Trophoblast cell (in vitro differentiated cells and primary cell): ENCODE results near the gene PAFAH2.

Experiments
- DNase-seq, 2 donors: peaks; one replicate each; pipeline ENCODE4 v3.0.0-alpha.2; 2016
- H2AFZ ChIP-seq: 2 replicates; pipeline ENCODE4 v1.6.1; 2013; ENCODE audit warnings: low read length, moderate library complexity, mild to moderate bottlenecking; ENCODE audit not compliant: insufficient read depth, poor library complexity
- H2AK5ac ChIP-seq: 2 replicates; pipeline ENCODE4 v1.6.1; 2013; ENCODE audit warnings: mild to moderate bottlenecking, low read length
- H2BK120ac ChIP-seq: 2 replicates; pipeline ENCODE4 v1.6.1; 2013; ENCODE audit warnings: low read length, mild to moderate bottlenecking, moderate library complexity; ENCODE audit not compliant: insufficient read depth, poor library complexity
- H2BK12ac ChIP-seq: 2 replicates; pipeline ENCODE4 v1.6.1; 2013; ENCODE audit warnings: mild to moderate bottlenecking, low read length, moderate library complexity
- H2BK5ac ChIP-seq: 2 replicates; pipeline ENCODE4 v1.6.1; 2013; ENCODE audit warnings: low read length, low read depth, moderate library complexity, mild to moderate bottlenecking; ENCODE audit not compliant: poor library complexity
- H3K14ac ChIP-seq: 2 replicates; pipeline ENCODE4 v1.6.1; 2013; ENCODE audit warnings: mild to moderate bottlenecking, low read length
- H3K18ac ChIP-seq: 2 replicates; pipeline ENCODE4 v1.6.1; 2013; ENCODE audit warnings: mild to moderate bottlenecking, low read length
- H3K23ac ChIP-seq: 2 replicates; pipeline ENCODE4 v1.6.1; 2013; ENCODE audit warnings: low read length
- H3K27ac ChIP-seq: 2 replicates; pipeline ENCODE4 v1.5.1; 2013; ENCODE audit warnings: low read depth, mild to moderate bottlenecking, inconsistent platforms, low read length, moderate library complexity
- H3K27me3 ChIP-seq: 2 replicates; pipeline ENCODE4 v1.6.1; 2013; ENCODE audit warnings: inconsistent platforms, mild to moderate bottlenecking, low read length, moderate library complexity; ENCODE audit not compliant: insufficient read depth
- H3K36me3 ChIP-seq, 2 experiments: 1 replicate in 1 of 2; 2 replicates in 1 of 2; pipeline ENCODE4 v1.6.1; 2013; ENCODE audit warnings: low read length in 2 of 2, mild to moderate bottlenecking in 2 of 2, moderate library complexity in 1 of 2; ENCODE audit not compliant: insufficient read depth in 2 of 2, control insufficient read depth in 1 of 2
- H3K4ac ChIP-seq: 2 replicates; pipeline ENCODE4 v1.6.1; 2013; ENCODE audit warnings: low read depth, mild to moderate bottlenecking, low read length, moderate library complexity
- H3K4me1 ChIP-seq, 2 experiments: 1 replicate in 1 of 2; 2 replicates in 1 of 2; pipeline ENCODE4 v1.6.1; 2013; ENCODE audit warnings: low read length in 2 of 2, mild to moderate bottlenecking in 2 of 2, moderate library complexity in 1 of 2; ENCODE audit not compliant: insufficient read depth in 2 of 2, control insufficient read depth in 1 of 2
- H3K4me2 ChIP-seq: 2 replicates; pipeline ENCODE4 v1.6.1; 2013; ENCODE audit warnings: inconsistent platforms, mild to moderate bottlenecking, low read length, moderate library complexity
- H3K4me3 ChIP-seq: 2 replicates; pipeline ENCODE4 v1.5.1; 2013; ENCODE audit warnings: mild to moderate bottlenecking, low read depth, low read length, inconsistent platforms
- H3K79me1 ChIP-seq: one replicate; pipeline ENCODE4 v1.6.1; 2013; ENCODE audit warnings: low read length
- H3K79me2 ChIP-seq: 2 replicates; pipeline ENCODE4 v1.6.1; 2013; ENCODE audit warnings: low read length, mild to moderate bottlenecking; ENCODE audit not compliant: control insufficient read depth, insufficient read depth, poor library complexity
- H3K9ac ChIP-seq: 2 replicates; pipeline ENCODE4 v1.6.1; 2013; ENCODE audit warnings: mild to moderate bottlenecking, low read length
- H3K9me3 ChIP-seq: 2 replicates; pipeline ENCODE4 v1.6.1; 2013; ENCODE audit warnings: low read depth, mild to moderate bottlenecking, control low read depth, inconsistent platforms, low read length; ENCODE audit not compliant: insufficient read depth
- H4K12ac ChIP-seq: 2 replicates; pipeline ENCODE4 v1.6.1; 2013; ENCODE audit warnings: low read depth, mild to moderate bottlenecking, low read length, moderate library complexity
- H4K8ac ChIP-seq: 2 replicates; pipeline ENCODE4 v1.6.1; 2013; ENCODE audit warnings: low read depth, mild to moderate bottlenecking, low read length, moderate library complexity
- H4K91ac ChIP-seq: one replicate; pipeline ENCODE4 v1.6.1; 2013; ENCODE audit warnings: low read depth, mild to moderate bottlenecking, low read length, moderate library complexity
- WGBS: extraction: QIAGEN DNeasy Blood & Tissue Kit; methylation state at CpG from one replicate; pipeline ENCODE4 v1.1.7; 2013; ENCODE audit warnings: missing lambda C conversion rate; ENCODE audit not compliant: insufficient read length, insufficient coverage; ENCODE audit errors: extremely low coverage; 5-methylcytosine and 5-hydroxymethylcytosine counted together

The PAFAH2 gene

DNA sequence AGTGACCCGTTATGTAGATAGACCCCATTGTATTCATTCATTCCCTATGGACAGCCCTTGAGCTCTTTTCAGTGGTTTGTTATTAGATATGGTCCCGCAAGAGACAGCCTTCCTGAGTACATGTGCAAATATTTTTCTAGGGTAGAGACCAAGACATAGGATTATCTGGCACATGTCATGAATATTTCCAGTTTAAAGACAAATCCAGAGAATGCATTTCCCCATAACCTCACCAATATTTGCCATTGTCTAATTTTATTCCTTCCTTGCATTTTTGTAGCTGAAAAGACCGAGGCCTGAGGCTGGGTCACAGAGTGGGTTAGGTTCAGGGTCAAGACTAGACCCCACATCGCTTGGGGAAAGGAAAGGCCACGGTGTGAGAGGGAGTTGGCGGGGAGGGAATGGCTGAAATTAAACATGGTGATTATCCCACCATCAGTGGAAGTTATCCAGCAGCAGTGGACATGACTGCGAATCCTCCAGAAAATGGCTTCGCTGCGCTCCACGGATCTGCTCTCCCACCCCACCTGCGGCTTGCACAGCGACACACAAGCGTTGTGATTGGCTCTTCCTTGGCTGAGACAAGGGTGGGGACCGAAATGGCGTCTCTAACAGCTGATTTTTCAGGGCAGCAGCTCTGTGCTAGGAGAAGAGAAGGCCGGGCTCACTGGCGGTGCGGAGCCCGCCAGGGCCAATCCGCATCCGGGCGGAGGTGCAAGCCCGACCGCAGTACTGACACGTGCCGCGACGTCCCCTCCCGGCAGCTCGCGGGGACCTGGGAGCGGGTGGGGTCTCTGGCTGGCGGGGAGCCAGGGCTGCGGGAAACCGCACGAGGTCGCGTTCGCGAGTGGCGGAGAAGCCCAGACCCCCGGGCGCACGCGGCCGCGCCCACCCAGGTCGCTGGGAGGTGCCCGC, 75.5 kb downstream of the PAFAH2 start:
- Histone ChIP-seq H2BK120ac (peak overlapping the region; percentile 13), H3K18ac (peak overlapping the region; percentile 64), H3K9ac (peak overlapping the region; percentile 51), H3K23ac (no peak overlapping the region), H2BK12ac (peak overlapping the region; percentile 63), H3K27me3 (no peaks in the 10 kb centered on the region), H3K4me3 (peak overlapping the region; percentile 74), H3K4me2 (peak overlapping the region; percentile 96), H4K8ac (peak overlapping the region; percentile 85), H3K27ac (peak overlapping the region; percentile 3), H3K9me3 (no peaks in the 10 kb centered on the region), H3K36me3 (no peaks in the 10 kb centered on the region), H2AK5ac (no peak overlapping the region), H3K4me1 (peaks cover 6 to 12% of the 10 kb centered on the region in 2 experiments), H2AFZ (peak overlapping the region; percentile 82), H3K14ac (peak overlapping the region; percentile 79), H4K91ac (peak overlapping the region; percentile 84), H3K4ac (peak overlapping the region; percentile 20), H2BK5ac (no peak overlapping the region), H4K12ac (peak overlapping the region; percentile 80), H3K79me2 (peaks cover 4% of the 10 kb centered on the region), H3K79me1 (peaks cover 6% of the 10 kb centered on the region)
- no CpG with 5 or more reads among the region's 49 CpGs for WGBS
- DNase-seq, result peak in 1 of 2 donors; percentile 52

GRCh38 chr1:25918615-25919014, 79.2 kb downstream of the PAFAH2 start:
- H4K12ac ChIP-seq, result no peak overlapping the region
- no peak overlapping the region for H3K4ac ChIP-seq
- H2BK120ac ChIP-seq, result no peak overlapping the region
- no peak overlapping the region for H2AFZ ChIP-seq
- no peak overlapping the region for H3K18ac ChIP-seq
- H2BK5ac ChIP-seq, result no peak overlapping the region
- no peak overlapping the region for H4K8ac ChIP-seq
- H3K9ac ChIP-seq, result no peak overlapping the region
- H3K9me3 ChIP-seq, result no peaks in the 10 kb centered on the region
- no peak overlapping the region for H3K14ac ChIP-seq
- H3K27ac ChIP-seq, result no peak overlapping the region
- no peaks in the 10 kb centered on the region for H3K27me3 ChIP-seq
- H3K23ac ChIP-seq, result no peak overlapping the region
- no peak for DNase-seq
- no peak overlapping the region for H2BK12ac ChIP-seq
- peaks cover 4% of the 10 kb centered on the region for H3K79me2 ChIP-seq
- H4K91ac ChIP-seq, result no peak overlapping the region
- peaks cover 6% of the 10 kb centered on the region for H3K79me1 ChIP-seq
- peaks cover 10 to 11% of the 10 kb centered on the region in 2 experiments for H3K4me1 ChIP-seq
- H3K4me2 ChIP-seq, result no peak overlapping the region
- WGBS, result no CpG with 5 or more reads among the region's 11 CpGs
- H3K36me3 ChIP-seq, result no peaks in the 10 kb centered on the region
- no peak overlapping the region for H2AK5ac ChIP-seq
- no peak overlapping the region for H3K4me3 ChIP-seq

DNA sequence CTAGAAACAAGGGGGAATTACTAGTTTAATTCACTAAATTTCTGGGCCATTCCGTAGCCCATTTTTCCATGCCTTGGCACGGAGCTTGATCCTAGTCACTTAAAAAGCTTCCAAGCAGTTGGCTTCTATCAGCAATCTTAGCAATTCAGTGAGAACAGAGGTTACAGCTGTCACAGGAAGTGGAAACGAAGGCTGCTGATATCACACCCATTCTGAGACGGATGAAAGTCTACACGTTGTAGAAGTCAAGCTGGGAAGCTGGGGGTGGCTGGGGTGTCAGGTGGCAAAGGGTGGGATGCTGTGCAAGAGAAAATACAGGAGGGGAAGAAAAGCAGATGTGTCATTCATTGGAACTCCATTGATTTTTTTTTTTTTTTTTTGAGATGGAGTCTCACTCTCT, 79.9 kb downstream of the PAFAH2 start:
- WGBS, result no CpG with 5 or more reads among the region's 5 CpGs
- DNase-seq, result peak in 1 of 2 donors; percentile 29
- no peak overlapping the region for H2BK12ac ChIP-seq
- no peaks in the 10 kb centered on the region for H3K36me3 ChIP-seq
- H3K4me3 ChIP-seq, result no peak overlapping the region
- peaks cover 6% of the 10 kb centered on the region for H3K79me1 ChIP-seq
- H3K27me3 ChIP-seq, result no peaks in the 10 kb centered on the region
- no peak overlapping the region for H3K27ac ChIP-seq
- H3K4ac ChIP-seq, result no peak overlapping the region
- H3K18ac ChIP-seq, result no peak overlapping the region
- H3K9ac ChIP-seq, result no peak overlapping the region
- no peaks in the 10 kb centered on the region for H3K9me3 ChIP-seq
- no peak overlapping the region for H4K8ac ChIP-seq
- H2AK5ac ChIP-seq, result no peak overlapping the region
- no peak overlapping the region for H3K4me2 ChIP-seq
- no peak overlapping the region for H4K12ac ChIP-seq
- H3K4me1 ChIP-seq, result peaks cover 10% of the 10 kb centered on the region in 2 experiments
- H4K91ac ChIP-seq, result no peak overlapping the region
- peaks cover 4% of the 10 kb centered on the region for H3K79me2 ChIP-seq
- H2AFZ ChIP-seq, result no peak overlapping the region
- no peak overlapping the region for H2BK120ac ChIP-seq
- no peak overlapping the region for H2BK5ac ChIP-seq
- no peak overlapping the region for H3K14ac ChIP-seq
- H3K23ac ChIP-seq, result no peak overlapping the region

DNA sequence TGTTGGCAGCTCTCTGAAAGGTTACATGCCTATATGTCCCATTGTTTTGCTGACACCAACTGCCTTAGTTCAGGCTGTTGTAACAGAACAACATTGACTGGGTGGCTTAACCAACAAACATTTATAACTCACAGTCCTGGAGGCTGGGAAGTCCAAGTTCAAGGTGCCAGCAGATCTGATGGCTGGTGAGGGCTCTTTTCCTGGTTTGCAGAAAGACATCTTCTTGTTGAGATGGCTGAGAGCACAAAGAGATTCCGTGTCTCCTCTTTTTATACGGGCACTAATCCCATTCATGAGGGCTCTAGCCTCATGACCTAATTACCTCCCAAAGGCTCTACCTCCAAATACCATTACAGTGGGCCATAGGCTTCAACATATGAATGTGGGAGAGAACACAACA, 81.4 kb downstream of the PAFAH2 start:
- Histone ChIP-seq H4K12ac (no peak overlapping the region), H3K18ac (no peak overlapping the region), H3K4ac (no peak overlapping the region), H3K9ac (no peak overlapping the region), H3K27me3 (no peaks in the 10 kb centered on the region), H2AFZ (no peak overlapping the region), H2BK12ac (no peak overlapping the region), H3K79me1 (no peaks in the 10 kb centered on the region), H3K4me1 (peaks cover 4 to 6% of the 10 kb centered on the region in 2 experiments), H2BK120ac (no peak overlapping the region), H3K79me2 (no peaks in the 10 kb centered on the region), H2BK5ac (no peak overlapping the region), H3K14ac (no peak overlapping the region), H3K23ac (no peak overlapping the region), H3K4me3 (no peak overlapping the region), H4K91ac (no peak overlapping the region), H3K4me2 (no peak overlapping the region), H3K27ac (no peak overlapping the region), H3K36me3 (no peaks in the 10 kb centered on the region), H4K8ac (no peak overlapping the region), H2AK5ac (no peak overlapping the region), H3K9me3 (no peaks in the 10 kb centered on the region)
- DNase-seq, result peak; percentile 67 to 78
- no CpG with 5 or more reads among the region's 2 CpGs for WGBS
